Limb (tissue), 2 donors: ENCODE results near the gene PDLIM1.

Source experiments
- DNase-seq, 2 donors: peaks; one replicate each; pipeline ENCODE4 v3.0.0-alpha.2; 2016; ENCODE audit errors: extremely low spot score in 2 of 2

Gene PDLIM1

DNA sequence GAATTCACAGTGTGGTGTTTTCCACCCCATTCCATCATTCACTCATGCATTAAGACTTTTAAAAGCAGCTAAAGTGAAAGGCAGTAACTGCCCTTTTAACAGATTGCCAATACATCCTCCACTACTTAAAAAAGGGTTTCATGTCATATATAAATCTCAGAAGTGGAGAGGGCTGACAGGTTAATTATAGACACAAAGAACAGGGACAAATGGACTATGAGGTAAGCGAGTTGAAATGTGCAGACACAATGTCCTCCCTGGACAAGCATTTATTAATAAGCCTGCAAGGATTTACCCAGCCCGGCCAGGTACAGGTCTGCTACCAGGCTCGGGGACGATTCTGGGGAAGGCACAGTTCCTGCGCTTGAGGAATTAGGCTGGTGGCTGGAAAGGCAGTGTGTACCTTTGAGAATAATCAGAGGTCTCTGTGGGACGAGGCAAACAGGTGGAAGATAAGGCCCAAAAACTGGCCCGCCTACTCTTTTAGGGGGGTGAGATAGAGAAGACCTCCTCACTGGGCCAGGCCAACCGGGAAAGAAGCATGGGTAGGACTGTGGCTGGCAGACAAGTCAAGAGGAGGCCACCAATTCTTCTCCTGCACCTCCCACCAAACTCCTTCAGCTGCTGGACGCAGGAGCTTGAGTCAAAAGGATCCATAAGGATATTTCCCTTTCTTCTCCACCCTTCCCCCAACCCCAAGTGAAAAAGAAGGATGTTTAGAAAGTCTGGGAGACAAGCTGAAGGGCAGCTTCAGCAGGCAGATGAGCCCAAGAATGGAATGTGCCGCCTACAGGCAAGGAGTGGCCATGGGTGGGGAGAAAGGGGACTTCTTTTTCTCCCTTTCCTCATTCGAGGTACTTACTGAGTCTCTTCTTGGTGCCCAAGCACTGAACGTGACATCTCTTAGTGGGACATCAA lies 1.5 kb downstream of the PDLIM1 start:
- DNase-seq, result no peak

DNA sequence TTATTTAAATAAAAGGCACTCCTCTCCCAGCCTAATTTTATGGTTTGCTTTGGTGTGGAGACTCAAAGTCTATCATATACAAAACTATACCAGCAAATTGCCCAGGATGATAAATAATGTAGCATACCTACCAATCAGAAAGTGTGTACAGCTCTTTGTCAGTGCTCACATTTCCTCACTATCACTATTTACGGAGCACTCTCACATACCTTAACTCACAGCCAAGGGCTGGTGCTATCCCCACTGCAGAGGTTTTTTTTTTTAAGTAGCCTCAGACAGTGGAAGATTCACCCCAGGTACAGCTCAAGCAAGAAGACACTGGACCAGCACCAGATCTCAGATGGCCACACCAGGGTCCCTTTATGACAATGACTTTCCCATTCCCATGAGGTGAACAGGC lies 2.5 kb downstream of the PDLIM1 start:
- no peak for DNase-seq

DNA sequence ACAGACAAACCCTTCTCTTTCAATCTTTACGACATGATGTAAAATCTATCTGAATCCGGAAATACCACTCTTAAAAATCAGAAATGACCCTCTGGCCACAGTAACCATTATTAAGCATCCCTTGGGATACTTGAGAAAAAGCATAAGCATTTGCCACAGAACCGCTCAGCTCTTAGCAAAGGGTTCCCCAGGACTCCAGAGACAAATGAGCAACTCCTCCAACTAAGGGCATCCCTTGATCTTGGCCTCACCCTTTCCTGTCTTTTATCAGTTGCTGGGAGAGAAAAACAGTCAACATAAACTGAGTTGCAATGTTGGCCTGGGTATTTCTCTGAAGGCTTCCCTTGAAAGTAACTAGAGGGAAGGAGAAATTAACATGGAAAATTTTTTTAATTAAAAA lies 3.5 kb downstream of the PDLIM1 start:
- no peak for DNase-seq

DNA sequence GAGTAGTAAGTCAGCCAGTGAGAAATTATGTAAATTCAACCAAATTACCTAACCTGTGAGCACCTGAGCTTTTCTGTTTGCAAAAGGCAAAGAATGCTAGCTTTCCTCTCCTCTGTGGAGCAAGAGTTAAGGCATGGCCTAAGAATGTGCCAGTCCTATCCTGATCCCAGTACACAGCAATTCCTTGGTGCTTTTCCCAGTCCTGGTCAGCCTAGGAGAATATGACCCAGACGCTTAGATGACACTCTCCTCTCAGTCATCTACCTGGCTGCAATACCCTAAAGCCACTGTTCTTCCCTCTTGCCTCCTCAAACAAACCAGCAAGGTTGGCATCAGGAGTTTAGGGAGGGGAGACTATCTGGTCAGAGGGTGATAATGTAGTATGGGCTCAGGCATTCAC lies 4.1 kb downstream of the PDLIM1 start:
- DNase-seq, result no peak

DNA sequence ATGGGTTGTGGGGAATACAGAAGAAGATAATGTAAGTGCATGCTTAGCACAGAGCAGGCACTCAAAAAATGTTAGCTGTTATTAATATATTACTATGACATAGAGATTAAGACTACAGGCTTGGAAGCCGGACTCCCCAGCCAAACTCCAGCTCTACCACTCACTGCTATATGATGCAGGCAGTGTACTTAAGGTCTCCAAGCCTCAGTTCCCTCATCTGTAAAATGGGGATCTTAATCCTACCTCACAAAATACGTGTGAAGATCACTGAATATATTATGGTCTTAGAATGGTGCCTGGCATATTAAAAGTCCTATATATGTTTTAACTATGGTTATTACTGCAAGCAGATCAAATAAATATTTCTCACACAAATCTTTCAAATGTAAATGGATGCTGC lies 5.2 kb downstream of the PDLIM1 start:
- no peak for DNase-seq

DNA sequence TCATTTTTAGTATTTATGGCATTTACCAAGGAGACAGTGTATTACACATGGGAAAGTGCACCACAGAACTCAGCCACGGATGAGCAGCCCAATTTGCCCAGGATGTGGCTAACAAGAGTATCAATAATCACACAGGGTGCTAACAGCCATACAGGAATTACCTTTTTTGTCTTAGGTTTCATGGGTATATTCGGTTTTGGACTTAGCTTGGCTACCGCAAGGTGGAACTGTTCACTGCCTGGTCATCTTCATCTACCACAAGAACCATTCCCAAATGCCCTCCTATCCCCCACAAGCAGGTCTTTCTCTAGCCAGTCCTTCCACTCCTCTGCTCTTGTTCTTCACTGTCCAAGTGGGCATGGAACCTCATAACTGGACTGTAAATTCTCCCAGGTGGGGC lies 6.0 kb downstream of the PDLIM1 start:
- DNase-seq, result no peak

DNA sequence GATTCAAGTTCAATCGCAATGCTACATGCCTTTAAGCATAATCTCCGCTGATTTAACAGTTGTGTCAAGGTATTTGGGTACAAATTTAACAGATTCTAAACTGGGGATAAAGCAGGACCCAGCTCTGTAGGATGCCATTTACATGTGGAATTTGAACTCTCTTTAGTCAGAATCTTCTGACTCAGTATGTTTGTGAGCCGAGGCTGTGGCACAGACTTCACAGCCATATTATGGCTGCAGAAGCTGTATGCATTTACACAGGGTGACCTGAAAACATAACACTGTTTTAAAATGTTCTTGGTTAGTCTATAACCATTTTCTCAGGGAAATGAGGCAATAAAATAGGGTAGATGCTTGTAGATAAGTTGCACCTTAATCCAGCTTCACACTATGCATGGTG lies 8.7 kb downstream of the PDLIM1 start:
- no peak for DNase-seq

DNA sequence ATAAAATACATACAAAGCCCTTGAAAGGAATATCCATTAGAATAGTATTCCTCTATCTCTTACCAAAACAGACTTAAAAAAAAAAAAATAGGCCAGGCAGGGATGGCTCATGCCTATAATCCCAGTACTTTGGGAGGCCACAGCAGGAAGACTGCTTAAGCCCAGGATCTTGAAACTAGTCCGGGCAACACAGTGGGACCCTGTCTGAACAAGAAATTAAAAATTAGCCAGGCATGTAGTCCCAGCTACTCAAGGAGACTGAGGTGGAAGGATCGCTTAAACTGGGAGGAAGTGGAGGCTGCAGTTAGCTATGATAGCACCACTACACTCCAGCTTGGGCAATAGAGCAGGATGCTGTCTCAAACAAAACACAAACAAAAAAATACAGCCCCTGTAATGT lies 9.6 kb downstream of the PDLIM1 start:
- DNase-seq, result no peak

DNA sequence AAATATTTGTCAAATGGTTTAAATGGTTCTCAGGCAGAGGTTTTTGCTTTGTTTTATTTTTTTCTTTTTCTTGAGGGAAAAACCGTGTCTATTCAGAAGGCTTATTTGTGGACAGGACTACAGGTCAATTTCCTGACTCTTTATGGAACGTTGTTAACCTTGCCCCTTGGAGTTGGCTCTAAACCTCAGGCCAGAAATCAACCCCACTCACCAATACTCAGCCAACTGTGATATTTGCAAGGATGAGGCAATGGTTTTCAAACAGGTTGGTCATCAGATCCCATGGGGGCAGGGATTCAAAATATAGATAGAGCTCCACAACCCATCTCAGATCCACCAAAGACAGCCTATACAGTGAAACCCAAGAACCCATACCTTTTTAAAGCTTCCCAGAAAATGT lies 10.2 kb downstream of the PDLIM1 start:
- DNase-seq, result no peak

DNA sequence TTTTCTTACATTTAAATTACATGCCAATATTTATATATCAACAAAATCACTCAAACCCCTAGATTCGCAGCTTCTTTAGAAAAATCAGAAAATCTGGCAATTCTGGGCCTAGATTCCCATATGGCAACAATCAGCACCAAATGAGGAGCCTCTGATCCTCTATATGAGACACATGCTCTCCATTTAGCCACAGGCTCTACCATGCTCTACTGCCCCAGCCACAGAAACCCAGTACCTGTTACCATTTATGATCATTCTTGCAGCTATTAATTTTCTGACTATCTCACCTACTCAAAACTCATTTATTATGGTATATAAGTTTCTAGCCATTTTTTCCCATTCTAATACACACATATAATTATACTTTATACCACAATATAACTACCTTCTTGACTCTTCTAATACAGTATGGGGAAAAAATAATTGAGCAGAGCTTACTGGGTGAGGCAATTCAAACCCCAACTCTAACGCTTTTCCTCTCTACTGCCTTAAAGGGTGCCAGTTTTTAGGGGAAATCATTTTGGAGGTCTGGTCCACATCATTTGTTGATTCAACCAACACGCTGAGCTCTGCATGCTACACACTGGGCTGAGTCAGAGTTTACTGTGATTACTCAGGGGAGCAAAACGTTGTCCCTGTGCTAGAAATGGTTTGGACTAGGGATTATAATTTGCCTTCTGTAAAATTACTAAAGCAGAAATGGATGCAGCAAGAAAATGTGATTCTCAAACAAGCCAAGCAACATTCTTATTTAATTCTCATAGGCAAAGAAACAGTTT lies 11.6 kb downstream of the PDLIM1 start:
- no peak for DNase-seq

DNA sequence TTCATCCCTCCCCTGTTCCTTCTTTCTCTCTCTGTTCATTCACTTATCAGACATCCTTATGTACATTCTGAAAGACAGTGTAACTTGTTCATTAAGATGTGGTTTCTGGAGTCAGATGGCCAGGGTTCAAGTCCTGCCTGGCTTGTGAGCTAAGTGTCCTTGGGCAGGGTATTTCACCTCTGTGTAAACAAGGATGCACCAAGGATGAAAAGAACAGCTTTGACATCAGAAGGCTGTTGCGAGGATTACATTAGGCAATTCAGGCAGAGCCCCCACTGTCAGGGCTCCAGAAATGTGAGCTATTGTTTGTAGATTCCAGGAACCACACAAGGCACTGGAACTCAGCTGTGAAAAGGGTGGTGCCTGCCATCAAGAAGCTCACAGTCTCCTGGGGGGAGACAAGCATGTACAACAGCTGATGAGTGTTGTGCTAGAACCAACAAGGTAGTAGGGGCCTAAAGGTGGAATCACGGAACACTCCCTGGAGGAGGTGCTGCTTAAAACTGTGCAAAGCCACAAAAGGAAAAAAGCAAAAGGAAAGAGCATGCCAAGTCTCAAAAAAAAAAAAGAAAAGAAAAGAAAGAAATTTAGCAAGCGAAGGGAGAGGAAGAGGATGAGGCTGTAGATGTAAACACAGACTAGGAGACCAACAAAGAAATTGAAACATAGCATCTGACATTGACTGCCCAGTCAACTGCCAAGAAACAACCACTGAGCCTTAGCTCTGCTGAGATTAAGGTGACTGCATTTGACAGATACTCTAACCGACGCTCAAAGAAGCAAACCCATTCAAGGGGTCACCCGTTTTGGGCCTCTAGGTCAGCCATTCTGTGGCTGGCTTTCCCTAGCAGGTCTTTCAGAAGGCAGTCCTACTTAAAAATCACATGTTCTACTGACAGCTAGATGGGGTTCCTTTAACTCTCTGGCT lies 12.5 kb downstream of the PDLIM1 start:
- no peak for DNase-seq

DNA sequence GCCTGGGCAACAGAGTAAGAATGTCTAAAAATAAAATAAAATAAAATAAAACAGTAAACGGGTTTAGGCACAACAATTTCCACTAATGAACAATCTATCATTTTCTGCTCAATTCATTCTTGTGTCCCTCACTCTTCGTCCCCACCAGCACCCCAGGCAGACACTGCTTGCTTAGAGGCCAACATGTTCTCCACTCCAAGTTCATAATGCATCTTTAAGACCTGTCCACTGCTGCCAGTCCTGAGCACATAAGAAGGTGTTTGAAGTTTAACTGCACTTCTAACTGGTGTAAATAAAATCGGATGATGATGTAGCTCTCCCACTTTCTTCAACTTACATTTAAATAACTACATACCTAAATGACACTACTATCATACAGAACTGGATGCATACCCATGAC lies 13.2 kb downstream of the PDLIM1 start:
- no peak for DNase-seq

DNA sequence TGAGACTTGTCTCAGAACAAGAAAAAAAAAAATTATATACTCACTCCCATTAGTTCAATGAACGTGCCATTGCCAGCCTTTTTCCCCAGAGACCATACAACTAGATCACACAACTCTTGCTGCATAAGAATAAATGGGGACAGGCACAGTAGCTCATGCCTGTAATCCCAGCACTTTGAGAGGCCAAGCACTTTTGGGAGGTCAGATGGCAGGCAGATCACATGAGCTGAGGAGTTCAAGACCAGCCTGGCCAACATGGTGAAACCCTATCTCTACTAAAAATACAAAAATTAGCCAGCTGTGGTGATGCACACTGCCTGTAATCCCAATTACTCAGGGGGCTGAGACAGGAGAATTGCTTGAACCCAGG lies 13.6 kb downstream of the PDLIM1 start:
- no peak for DNase-seq

DNA sequence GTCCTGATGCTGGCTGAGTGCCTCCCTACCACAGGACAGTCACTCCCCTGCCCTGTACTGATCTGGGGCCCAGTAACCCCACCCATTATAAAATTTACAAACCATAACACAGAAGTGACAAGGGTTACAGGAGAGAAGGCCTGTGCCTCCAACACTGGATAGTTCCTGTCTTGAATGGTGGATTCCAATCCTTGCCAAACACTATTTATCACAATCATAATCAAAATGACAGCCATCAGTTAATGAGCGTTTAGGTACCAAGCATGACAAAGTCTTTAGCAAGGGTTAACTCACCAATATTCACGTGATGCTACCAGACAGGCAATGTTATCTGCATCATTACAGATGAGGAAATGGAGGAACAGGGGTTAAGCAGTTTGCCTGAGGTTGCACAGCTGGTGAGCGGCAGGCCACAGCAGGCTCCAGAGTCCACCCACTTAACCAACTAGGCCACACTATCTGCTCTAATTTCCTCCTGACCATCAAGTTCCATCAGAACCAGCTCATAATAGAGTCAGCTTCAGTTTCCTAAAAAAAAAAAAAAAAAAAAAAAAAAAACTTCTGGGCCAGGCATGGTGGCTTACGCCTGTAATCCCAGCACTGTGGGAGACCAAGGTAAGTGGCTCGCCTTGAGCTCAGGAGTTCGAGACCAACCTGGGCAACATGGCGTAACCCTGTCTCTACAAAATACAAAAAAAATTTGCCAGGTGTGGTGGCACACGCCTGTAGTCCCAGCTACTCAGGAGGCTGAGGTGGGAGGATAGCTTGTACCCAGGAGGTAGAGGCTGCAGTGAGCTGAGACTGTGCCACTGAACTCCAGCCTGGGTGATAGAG lies 14.2 kb downstream of the PDLIM1 start:
- no peak for DNase-seq

DNA sequence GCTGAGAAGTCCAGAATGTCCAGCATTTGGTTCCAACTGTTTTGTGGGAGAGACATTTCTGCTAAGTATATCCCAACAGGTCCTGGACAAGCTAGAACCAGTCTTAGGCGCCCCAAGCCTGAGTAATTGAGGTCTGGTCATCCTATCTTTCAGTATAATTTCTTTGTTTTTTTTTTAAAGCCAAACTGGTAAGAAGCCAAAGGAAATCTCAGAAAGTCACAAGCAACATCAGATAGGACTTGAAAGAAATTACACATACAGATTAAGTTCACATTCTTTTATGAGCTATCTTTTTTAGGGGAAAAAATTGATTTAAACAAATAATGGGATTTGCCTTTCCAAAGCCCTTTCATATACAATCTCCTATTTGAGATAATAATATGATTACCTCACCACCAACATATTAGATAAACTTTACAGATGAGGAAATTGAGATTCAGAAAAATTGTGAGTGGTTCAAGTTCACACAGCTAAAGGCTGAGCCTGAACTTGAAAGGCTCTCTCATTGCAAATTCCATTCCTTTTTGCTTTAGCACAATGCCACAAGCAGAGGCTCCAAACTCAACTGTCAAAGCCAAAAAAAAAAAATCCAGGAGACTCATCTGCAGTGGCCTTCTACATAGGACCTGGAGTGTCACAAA lies 15.0 kb downstream of the PDLIM1 start:
- DNase-seq, result no peak

DNA sequence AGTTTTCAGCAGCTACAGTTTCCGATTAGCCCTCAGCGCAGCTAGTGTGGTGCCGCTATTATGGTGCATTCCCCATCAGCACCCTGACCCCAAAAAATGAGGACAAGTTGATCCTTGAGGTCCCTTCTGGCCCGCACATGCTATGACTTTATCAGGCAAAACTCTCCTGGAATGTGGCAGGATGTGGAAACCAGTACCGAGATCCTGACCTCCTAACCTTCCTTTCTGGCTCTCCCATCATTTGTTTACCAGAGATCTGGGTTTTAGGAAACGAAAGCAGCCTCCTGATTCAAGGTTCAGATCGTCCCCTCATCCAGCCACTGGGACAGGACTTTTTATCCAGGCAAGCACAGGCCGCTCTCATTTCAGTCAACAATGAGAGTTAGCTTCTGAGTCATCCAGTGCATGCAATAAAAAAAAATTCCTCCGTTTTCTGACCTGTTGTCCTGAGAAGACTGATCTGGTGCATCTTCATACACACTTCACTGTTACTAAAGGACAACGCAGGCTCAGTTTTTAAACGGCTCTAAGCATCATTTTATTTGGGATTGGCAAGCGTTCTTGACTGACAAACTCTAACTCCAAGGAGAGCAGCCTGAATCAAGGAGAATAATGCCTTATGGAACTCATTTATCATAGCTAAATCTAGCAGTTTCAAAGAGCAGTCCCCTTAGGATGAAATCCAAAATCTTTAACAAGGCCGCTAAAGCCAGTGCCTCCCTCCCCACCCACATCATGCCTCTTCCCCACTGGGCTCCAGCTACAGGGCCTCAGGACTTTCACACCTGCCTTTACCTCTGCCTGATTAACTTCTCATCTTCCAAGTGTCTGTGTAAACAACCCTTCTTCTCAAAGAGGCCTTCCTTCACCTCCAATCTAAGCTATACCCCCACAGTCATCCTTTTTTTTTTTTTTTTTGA lies 17.1 kb downstream of the PDLIM1 start:
- DNase-seq, result no peak

DNA sequence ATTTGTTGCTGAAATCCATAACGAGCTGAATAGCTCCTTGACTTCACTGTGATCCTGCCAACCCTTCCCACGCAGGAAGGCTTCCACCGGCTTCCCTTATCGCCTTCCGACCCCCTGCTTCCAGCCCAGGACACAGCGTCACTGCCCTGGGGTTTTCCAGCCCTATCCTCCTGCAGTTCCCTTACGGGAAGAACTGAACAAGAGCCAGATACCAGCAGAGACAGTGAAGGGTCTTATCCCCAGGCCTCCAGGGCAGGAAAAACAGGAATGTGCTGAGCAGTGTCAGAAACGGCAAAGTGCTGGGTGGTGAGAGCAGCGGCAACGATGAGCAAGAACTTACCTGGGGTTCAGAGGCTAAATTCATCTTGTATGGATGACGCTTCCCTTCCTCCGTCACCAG lies 22.4 kb downstream of the PDLIM1 start:
- DNase-seq, result peak in 1 of 2 donors; percentile 46

DNA sequence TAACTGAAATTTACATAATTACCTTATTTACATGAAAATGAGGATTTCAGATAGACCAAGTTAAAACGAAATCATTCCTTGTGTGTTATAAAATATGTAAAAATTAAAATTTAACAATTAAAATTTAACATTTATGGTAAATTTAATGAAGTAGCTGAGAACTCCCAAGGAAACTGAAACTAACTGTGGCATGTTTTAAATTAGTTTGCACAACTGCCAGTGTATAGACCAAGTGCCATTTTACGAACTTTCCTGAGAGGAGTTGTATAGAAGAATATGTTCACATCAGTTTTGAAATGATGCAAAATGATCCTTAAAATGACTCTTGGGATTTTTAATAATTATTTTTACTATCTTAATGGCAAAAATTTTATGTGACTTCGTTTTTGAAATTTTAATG lies 23.6 kb downstream of the PDLIM1 start:
- no peak for DNase-seq

DNA sequence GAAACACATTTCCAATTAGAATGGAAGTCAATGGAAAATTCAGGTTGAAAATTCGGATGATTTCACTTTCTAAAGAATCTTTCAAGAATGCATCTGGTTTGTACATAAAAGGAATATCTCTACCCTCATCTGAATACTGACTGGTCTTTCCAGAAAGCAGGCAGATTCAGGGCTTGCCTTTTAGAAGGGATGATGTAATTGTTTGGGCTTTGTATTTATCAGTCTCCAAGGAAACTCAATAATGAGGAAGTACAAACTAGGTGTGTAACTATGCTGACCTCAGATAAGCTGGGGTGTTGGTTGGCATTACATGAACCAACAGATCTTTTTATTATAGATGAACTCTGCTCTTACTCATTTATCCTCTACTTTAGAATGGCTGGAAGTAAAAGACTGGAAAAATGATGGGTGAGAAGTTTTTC lies 24.1 kb downstream of the PDLIM1 start:
- DNase-seq, result peak in 1 of 2 donors; percentile 72
